Breast epithelium (tissue), 3 donors: ENCODE measurements around the gene PDZD4.

ENCODE experiments used
- CTCF ChIP-seq, 3 donors: fragments of 450-650 bp; IDR thresholded peaks; one replicate each; pipeline ENCODE4 v1.5.1; 2016 to 2017; ENCODE audit warnings: antibody characterized with exemption in 3 of 3, mild to moderate bottlenecking in 3 of 3, moderate library complexity in 3 of 3
- POLR2A ChIP-seq: fragments of 450-650 bp; IDR thresholded peaks from one replicate; pipeline ENCODE4 v1.6.1; 2016; ENCODE audit warnings: antibody characterized with exemption, mild to moderate bottlenecking, moderate library complexity
- POLR2AphosphoS5 ChIP-seq, 3 donors: sonication (generic); formaldehyde crosslinking; IDR thresholded peaks; one replicate each; pipeline ENCODE4 v1.6.1; 2017; ENCODE audit warnings: antibody characterized with exemption in 3 of 3

DNA sequence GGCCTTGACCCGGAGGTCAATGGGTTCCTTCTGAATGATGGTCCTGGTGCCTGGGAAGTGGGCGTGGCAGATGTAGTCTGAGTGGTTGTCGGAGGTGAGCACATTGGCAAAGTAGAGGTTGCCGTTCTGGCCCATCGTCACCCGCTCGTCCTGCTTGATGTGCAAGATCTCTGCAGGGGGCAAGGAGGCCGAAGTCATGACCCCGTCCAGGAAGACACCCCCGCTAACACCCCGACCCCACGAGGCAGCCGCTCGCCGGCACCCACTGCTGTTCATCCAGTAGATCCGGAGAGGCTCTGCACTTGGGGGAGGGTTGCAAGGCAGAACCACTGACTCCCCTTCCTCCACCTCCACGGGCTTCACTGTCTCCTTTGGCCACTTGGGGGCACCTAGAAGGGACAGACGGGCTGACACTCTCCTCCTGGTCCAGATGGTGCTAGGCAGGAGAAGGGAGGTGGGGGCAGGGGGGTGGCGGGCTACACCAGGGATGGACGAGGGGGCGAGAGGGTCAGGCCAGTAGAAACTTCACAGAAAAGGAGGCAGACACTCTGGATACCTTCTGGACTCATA lies 40.5 kb upstream of the PDZD4 start:
- no peak for TF ChIP-seq CTCF (IDR thresholded peaks at IDR 0.05)
- no peak for TF ChIP-seq POLR2A
- TF ChIP-seq POLR2AphosphoS5 (IDR thresholded peaks at IDR 0.05): no peak
